Trophoblast cell (in vitro differentiated cells and primary cell): ENCODE results near the gene PDGFA.
A peak's percentile ranks its signal among the peaks of the same experiment; 100 is the strongest.

Experiments
- DNase-seq, 2 donors: peaks; one replicate each; pipeline ENCODE4 v3.0.0-alpha.2; 2016
- H2AFZ ChIP-seq: 2 replicates; pipeline ENCODE4 v1.6.1; 2013; ENCODE audit warnings: low read length, moderate library complexity, mild to moderate bottlenecking; ENCODE audit not compliant: insufficient read depth, poor library complexity
- H2AK5ac ChIP-seq: 2 replicates; pipeline ENCODE4 v1.6.1; 2013; ENCODE audit warnings: mild to moderate bottlenecking, low read length
- H2BK120ac ChIP-seq: 2 replicates; pipeline ENCODE4 v1.6.1; 2013; ENCODE audit warnings: low read length, mild to moderate bottlenecking, moderate library complexity; ENCODE audit not compliant: insufficient read depth, poor library complexity
- H2BK12ac ChIP-seq: 2 replicates; pipeline ENCODE4 v1.6.1; 2013; ENCODE audit warnings: mild to moderate bottlenecking, low read length, moderate library complexity
- H2BK5ac ChIP-seq: 2 replicates; pipeline ENCODE4 v1.6.1; 2013; ENCODE audit warnings: low read length, low read depth, moderate library complexity, mild to moderate bottlenecking; ENCODE audit not compliant: poor library complexity
- H3K14ac ChIP-seq: 2 replicates; pipeline ENCODE4 v1.6.1; 2013; ENCODE audit warnings: mild to moderate bottlenecking, low read length
- H3K18ac ChIP-seq: 2 replicates; pipeline ENCODE4 v1.6.1; 2013; ENCODE audit warnings: mild to moderate bottlenecking, low read length
- H3K23ac ChIP-seq: 2 replicates; pipeline ENCODE4 v1.6.1; 2013; ENCODE audit warnings: low read length
- H3K27ac ChIP-seq: 2 replicates; pipeline ENCODE4 v1.5.1; 2013; ENCODE audit warnings: low read depth, mild to moderate bottlenecking, inconsistent platforms, low read length, moderate library complexity
- H3K27me3 ChIP-seq: 2 replicates; pipeline ENCODE4 v1.6.1; 2013; ENCODE audit warnings: inconsistent platforms, mild to moderate bottlenecking, low read length, moderate library complexity; ENCODE audit not compliant: insufficient read depth
- H3K36me3 ChIP-seq, 2 experiments: 1 replicate in 1 of 2; 2 replicates in 1 of 2; pipeline ENCODE4 v1.6.1; 2013; ENCODE audit warnings: low read length in 2 of 2, mild to moderate bottlenecking in 2 of 2, moderate library complexity in 1 of 2; ENCODE audit not compliant: insufficient read depth in 2 of 2, control insufficient read depth in 1 of 2
- H3K4ac ChIP-seq: 2 replicates; pipeline ENCODE4 v1.6.1; 2013; ENCODE audit warnings: low read depth, mild to moderate bottlenecking, low read length, moderate library complexity
- H3K4me1 ChIP-seq, 2 experiments: 1 replicate in 1 of 2; 2 replicates in 1 of 2; pipeline ENCODE4 v1.6.1; 2013; ENCODE audit warnings: low read length in 2 of 2, mild to moderate bottlenecking in 2 of 2, moderate library complexity in 1 of 2; ENCODE audit not compliant: insufficient read depth in 2 of 2, control insufficient read depth in 1 of 2
- H3K4me2 ChIP-seq: 2 replicates; pipeline ENCODE4 v1.6.1; 2013; ENCODE audit warnings: inconsistent platforms, mild to moderate bottlenecking, low read length, moderate library complexity
- H3K4me3 ChIP-seq: 2 replicates; pipeline ENCODE4 v1.5.1; 2013; ENCODE audit warnings: mild to moderate bottlenecking, low read depth, low read length, inconsistent platforms
- H3K79me1 ChIP-seq: one replicate; pipeline ENCODE4 v1.6.1; 2013; ENCODE audit warnings: low read length
- H3K79me2 ChIP-seq: 2 replicates; pipeline ENCODE4 v1.6.1; 2013; ENCODE audit warnings: low read length, mild to moderate bottlenecking; ENCODE audit not compliant: control insufficient read depth, insufficient read depth, poor library complexity
- H3K9ac ChIP-seq: 2 replicates; pipeline ENCODE4 v1.6.1; 2013; ENCODE audit warnings: mild to moderate bottlenecking, low read length
- H3K9me3 ChIP-seq: 2 replicates; pipeline ENCODE4 v1.6.1; 2013; ENCODE audit warnings: low read depth, mild to moderate bottlenecking, control low read depth, inconsistent platforms, low read length; ENCODE audit not compliant: insufficient read depth
- H4K12ac ChIP-seq: 2 replicates; pipeline ENCODE4 v1.6.1; 2013; ENCODE audit warnings: low read depth, mild to moderate bottlenecking, low read length, moderate library complexity
- H4K8ac ChIP-seq: 2 replicates; pipeline ENCODE4 v1.6.1; 2013; ENCODE audit warnings: low read depth, mild to moderate bottlenecking, low read length, moderate library complexity
- H4K91ac ChIP-seq: one replicate; pipeline ENCODE4 v1.6.1; 2013; ENCODE audit warnings: low read depth, mild to moderate bottlenecking, low read length, moderate library complexity
- WGBS: extraction: QIAGEN DNeasy Blood & Tissue Kit; methylation state at CpG from one replicate; pipeline ENCODE4 v1.1.7; 2013; ENCODE audit warnings: missing lambda C conversion rate; ENCODE audit not compliant: insufficient read length, insufficient coverage; ENCODE audit errors: extremely low coverage; 5-methylcytosine and 5-hydroxymethylcytosine counted together

Gene PDGFA

GRCh38 chr7:471866-472639 lies 47.6 kb downstream of the PDGFA start:
- no peaks in the 10 kb centered on the region for H3K79me2 ChIP-seq
- no peak overlapping the region for H3K18ac ChIP-seq
- peak; percentile 11 to 49 for DNase-seq
- peak overlapping the region; percentile 16 for H2AK5ac ChIP-seq
- H4K12ac ChIP-seq: no peak overlapping the region
- peak overlapping the region; percentile 9 for H2BK5ac ChIP-seq
- H3K36me3 ChIP-seq: no peaks in the 10 kb centered on the region
- no peak overlapping the region for H3K4ac ChIP-seq
- no peak overlapping the region for H3K4me2 ChIP-seq
- peaks cover 2% of the 10 kb centered on the region for H3K79me1 ChIP-seq
- no peak overlapping the region for H3K9ac ChIP-seq
- peaks cover 4% of the 10 kb centered on the region in 2 experiments for H3K4me1 ChIP-seq
- H3K27ac ChIP-seq: no peak overlapping the region
- H3K14ac ChIP-seq: no peak overlapping the region
- H2AFZ ChIP-seq: no peak overlapping the region
- no peak overlapping the region for H3K4me3 ChIP-seq
- no CpG with 5 or more reads among the region's 26 CpGs for WGBS
- H4K91ac ChIP-seq: peak overlapping the region; percentile 50
- H3K23ac ChIP-seq: no peak overlapping the region
- H2BK120ac ChIP-seq: no peak overlapping the region
- H2BK12ac ChIP-seq: peak overlapping the region; percentile 28
- H3K9me3 ChIP-seq: peaks cover 19% of the 10 kb centered on the region
- no peaks in the 10 kb centered on the region for H3K27me3 ChIP-seq
- H4K8ac ChIP-seq: peak overlapping the region; percentile 11

GRCh38 chr7:471191-471865 lies 48.3 kb downstream of the PDGFA start:
- H3K23ac ChIP-seq: no peak overlapping the region
- H2AFZ ChIP-seq: no peak overlapping the region
- H3K79me2 ChIP-seq: no peaks in the 10 kb centered on the region
- peak overlapping the region; percentile 23 for H3K14ac ChIP-seq
- no peak overlapping the region for H2BK120ac ChIP-seq
- H3K4me1 ChIP-seq: peaks cover 4% of the 10 kb centered on the region in 2 experiments
- peak overlapping the region; percentile 16 for H2AK5ac ChIP-seq
- peaks cover 23% of the 10 kb centered on the region for H3K9me3 ChIP-seq
- no peak overlapping the region for H3K27ac ChIP-seq
- H3K36me3 ChIP-seq: no peaks in the 10 kb centered on the region
- peak overlapping the region; percentile 11 for H4K8ac ChIP-seq
- no peaks in the 10 kb centered on the region for H3K27me3 ChIP-seq
- peak overlapping the region; percentile 9 for H2BK5ac ChIP-seq
- no peak overlapping the region for H3K4me2 ChIP-seq
- no peak for DNase-seq
- no peak overlapping the region for H3K4ac ChIP-seq
- no peak overlapping the region for H3K9ac ChIP-seq
- no peak overlapping the region for H4K12ac ChIP-seq
- peak overlapping the region; percentile 28 for H2BK12ac ChIP-seq
- no peak overlapping the region for H3K18ac ChIP-seq
- H3K4me3 ChIP-seq: no peak overlapping the region
- peaks cover 2% of the 10 kb centered on the region for H3K79me1 ChIP-seq
- WGBS: no CpG with 5 or more reads among the region's 21 CpGs
- peak overlapping the region; percentile 50 for H4K91ac ChIP-seq

- no peak for DNase-seq
- WGBS: no CpG with 5 or more reads among the region's 17 CpGs
- H4K12ac ChIP-seq: no peak overlapping the region
- no peak overlapping the region for H4K91ac ChIP-seq
- H3K79me2 ChIP-seq: no peaks in the 10 kb centered on the region
- H3K4me3 ChIP-seq: no peak overlapping the region
- peaks cover 20% of the 10 kb centered on the region for H3K9me3 ChIP-seq
- H3K4me2 ChIP-seq: no peak overlapping the region
- H3K18ac ChIP-seq: no peak overlapping the region
- H3K4me1 ChIP-seq: peaks cover 8 to 12% of the 10 kb centered on the region in 2 experiments
- no peak overlapping the region for H2BK120ac ChIP-seq
- no peak overlapping the region for H3K23ac ChIP-seq
- H2AFZ ChIP-seq: no peak overlapping the region
- H2BK12ac ChIP-seq: peak overlapping the region; percentile 6
- no peak overlapping the region for H4K8ac ChIP-seq
- H3K4ac ChIP-seq: no peak overlapping the region
- H3K79me1 ChIP-seq: peaks cover 6% of the 10 kb centered on the region
- no peak overlapping the region for H2AK5ac ChIP-seq
- H2BK5ac ChIP-seq: no peak overlapping the region
- H3K36me3 ChIP-seq: no peaks in the 10 kb centered on the region
- H3K9ac ChIP-seq: no peak overlapping the region
- H3K27me3 ChIP-seq: no peaks in the 10 kb centered on the region
- H3K14ac ChIP-seq: no peak overlapping the region
- no peak overlapping the region for H3K27ac ChIP-seq
Measured at GRCh38 chr7:469563-469961, 50.1 kb downstream of the PDGFA start.

GRCh38 chr7:468681-469562 lies 50.7 kb downstream of the PDGFA start:
- H3K18ac ChIP-seq: no peak overlapping the region
- H3K27me3 ChIP-seq: no peaks in the 10 kb centered on the region
- no peak overlapping the region for H3K4ac ChIP-seq
- peaks cover 6% of the 10 kb centered on the region for H3K79me1 ChIP-seq
- H3K79me2 ChIP-seq: no peaks in the 10 kb centered on the region
- H4K91ac ChIP-seq: no peak overlapping the region
- H2BK12ac ChIP-seq: no peak overlapping the region
- no peak overlapping the region for H3K14ac ChIP-seq
- H3K9ac ChIP-seq: no peak overlapping the region
- no peak overlapping the region for H2BK5ac ChIP-seq
- no peak overlapping the region for H3K27ac ChIP-seq
- H4K8ac ChIP-seq: no peak overlapping the region
- H2BK120ac ChIP-seq: no peak overlapping the region
- H3K4me2 ChIP-seq: no peak overlapping the region
- peaks cover 12 to 16% of the 10 kb centered on the region in 2 experiments for H3K4me1 ChIP-seq
- no peak for DNase-seq
- no peak overlapping the region for H4K12ac ChIP-seq
- H2AFZ ChIP-seq: no peak overlapping the region
- H3K36me3 ChIP-seq: no peaks in the 10 kb centered on the region
- peaks cover 19% of the 10 kb centered on the region for H3K9me3 ChIP-seq
- H3K23ac ChIP-seq: no peak overlapping the region
- no peak overlapping the region for H3K4me3 ChIP-seq
- H2AK5ac ChIP-seq: no peak overlapping the region
- WGBS: no CpG with 5 or more reads among the region's 16 CpGs
